Activated CD4-positive, alpha-beta memory T cell treated with anti-CD3 and anti-CD28 coated beads, Interleukin-2, amount 10 ng/mL, durations not matched to agents 7 days and 5 days (primary cell): ENCODE data around the gene CLIP3. TPM values are rescaled to one million over a fixed set of nuclear protein-coding genes. Genes with fewer than 3 reads are reported as not detected.
"Not testable (repeated sequence)": the region's sequence is repeated elsewhere in the genome, so short reads cannot be mapped to it uniquely, and the experiment has no call there.

ENCODE experiments used
- CTCF ChIA-PET: fragments of 350-600 bp; sonication (Branson Sonifier 250); formaldehyde crosslinking; loops from one replicate; lab custom pipeline; 2021; ENCODE audit warnings: antibody characterized with exemption, inconsistent platforms; lab: Charles Lee
- POLR2A ChIA-PET: fragments of 350-600 bp; sonication (Branson Sonifier 250); formaldehyde crosslinking; loops from one replicate; lab custom pipeline; 2021; ENCODE audit warnings: antibody characterized with exemption; lab: Charles Lee
- DNase-seq: peaks from one replicate; pipeline ENCODE4 v3.0.0-alpha.2; 2020
- H3K27ac Mint-ChIP-seq: one replicate; pipeline ENCODE4 v1.8.0; 2021; ENCODE audit warnings: mild to moderate bottlenecking, mixed read lengths
- H3K27me3 Mint-ChIP-seq: one replicate; pipeline ENCODE4 v1.8.0; 2021; ENCODE audit warnings: mixed read lengths
- H3K36me3 Mint-ChIP-seq: one replicate; pipeline ENCODE4 v1.8.0; 2021; ENCODE audit warnings: low read depth, mixed read lengths
- H3K4me1 Mint-ChIP-seq: one replicate; pipeline ENCODE4 v1.8.0; 2021; ENCODE audit warnings: mixed read lengths
- H3K4me3 Mint-ChIP-seq: one replicate; pipeline ENCODE4 v1.8.0; 2021; ENCODE audit warnings: mild to moderate bottlenecking, mixed read lengths
- H3K9me3 Mint-ChIP-seq: one replicate; pipeline ENCODE4 v1.8.0; 2021; ENCODE audit warnings: mixed read lengths
- total RNA-seq, 2 experiments: library from RNA; stranded (reverse); gene quantifications; one replicate each; pipeline ENCODE4 v1.2.3, GENCODE V29; 2021

Gene CLIP3
- total RNA-seq, 2 experiments from 2014 or later = 1.7 to 2.2 TPM

GRCh38 chr19:35992907-35993765 is 39.5 kb downstream of the CLIP3 start:
- Mint-ChIP-seq H3K4me1 (peaks cover 28% of the 10 kb centered on the region), H3K27me3 (peaks cover 8% of the 10 kb centered on the region), H3K27ac (no peak overlapping the region), H3K4me3 (peak overlapping the region; percentile 24), H3K36me3 (peaks cover 13% of the 10 kb centered on the region), H3K9me3 (no peaks in the 10 kb centered on the region)
- CTCF ChIA-PET = no interaction called here
- POLR2A ChIA-PET = interaction anchor here (2.8 to 4.6 kb wide), 3 partner anchors 21 to 62 kb away, joined by 9 to 20 read pairs (median 14); partner anchors contain the start of genes ALKBH6, THAP8 and WDR62
- DNase-seq = no peak

GRCh38 chr19:35991731-35992450 is 40.8 kb downstream of the CLIP3 start:
- ChIA-PET POLR2A (no interaction called here), CTCF (interaction anchor here (1.1 kb wide), 1 partner anchor 33 kb away, joined by 3 read pairs; no protein-coding TSS in a partner anchor)
- peaks cover 21% of the 10 kb centered on the region for H3K4me1 Mint-ChIP-seq
- H3K36me3 Mint-ChIP-seq = peaks cover 6% of the 10 kb centered on the region
- no peaks in the 10 kb centered on the region for H3K9me3 Mint-ChIP-seq
- no peak overlapping the region for H3K27ac Mint-ChIP-seq
- peaks cover 13% of the 10 kb centered on the region for H3K27me3 Mint-ChIP-seq
- no peak overlapping the region for H3K4me3 Mint-ChIP-seq
- no peak for DNase-seq

- H3K4me3 Mint-ChIP-seq = no peak overlapping the region
- H3K4me1 Mint-ChIP-seq = peaks cover 15% of the 10 kb centered on the region
- H3K9me3 Mint-ChIP-seq = no peaks in the 10 kb centered on the region
- no peak overlapping the region for H3K27ac Mint-ChIP-seq
- H3K27me3 Mint-ChIP-seq = peaks cover 20% of the 10 kb centered on the region
- ChIA-PET CTCF (interaction anchor here (1.1 kb wide), 1 partner anchor 32 kb away, joined by 3 read pairs; no protein-coding TSS in a partner anchor), POLR2A (no interaction called here)
- no peaks in the 10 kb centered on the region for H3K36me3 Mint-ChIP-seq
- no peak for DNase-seq
Measured at GRCh38 chr19:35990771-35991730, 41.6 kb downstream of the CLIP3 start.

- Mint-ChIP-seq H3K27me3 (peaks cover 29% of the 10 kb centered on the region), H3K4me1 (peaks cover 9% of the 10 kb centered on the region), H3K4me3 (no peak overlapping the region), H3K9me3 (no peaks in the 10 kb centered on the region), H3K27ac (no peak overlapping the region), H3K36me3 (no peaks in the 10 kb centered on the region)
- DNase-seq = no peak
- POLR2A ChIA-PET = no interaction called here
- CTCF ChIA-PET = no interaction called here
Measured at GRCh38 chr19:35990156-35990555, 42.5 kb downstream of the CLIP3 start.

- CTCF ChIA-PET = no interaction called here
- H3K4me3 Mint-ChIP-seq = no peak overlapping the region
Measured at GRCh38 chr19:35988824-35989223, 43.8 kb downstream of the CLIP3 start.

GRCh38 chr19:35987571-35987896 is 45.1 kb downstream of the CLIP3 start:
- H3K4me3 Mint-ChIP-seq = no peak overlapping the region
- no peaks in the 10 kb centered on the region for H3K36me3 Mint-ChIP-seq

More at GRCh38 chr19:35988824-35989223, 43.8 kb downstream of the CLIP3 start:
- no peak for DNase-seq
- Mint-ChIP-seq H3K9me3 (no peaks in the 10 kb centered on the region), H3K36me3 (no peaks in the 10 kb centered on the region), H3K4me1 (peaks cover 3% of the 10 kb centered on the region), H3K27me3 (peaks cover 35% of the 10 kb centered on the region), H3K27ac (no peak overlapping the region)
- POLR2A ChIA-PET = no interaction called here

GRCh38 chr19:35986664-35987570 is 45.8 kb downstream of the CLIP3 start:
- ChIA-PET POLR2A (no interaction called here), CTCF (no interaction called here)
- Mint-ChIP-seq H3K36me3 (no peaks in the 10 kb centered on the region), H3K9me3 (no peaks in the 10 kb centered on the region), H3K27ac (no peak overlapping the region), H3K4me1 (peaks cover 3% of the 10 kb centered on the region), H3K27me3 (peaks cover 36% of the 10 kb centered on the region), H3K4me3 (peak overlapping the region; percentile 48)
- DNase-seq = no peak

More at GRCh38 chr19:35987571-35987896, 45.1 kb downstream of the CLIP3 start:
- CTCF ChIA-PET = interaction anchor here (0.6 kb wide), 1 partner anchor 293 kb away, joined by 5 read pairs; no protein-coding TSS in a partner anchor
- H3K4me1 Mint-ChIP-seq = peaks cover 3% of the 10 kb centered on the region
- no peak for DNase-seq
- no peaks in the 10 kb centered on the region for H3K9me3 Mint-ChIP-seq
- peaks cover 36% of the 10 kb centered on the region for H3K27me3 Mint-ChIP-seq
- H3K27ac Mint-ChIP-seq = no peak overlapping the region
- POLR2A ChIA-PET = no interaction called here

- ChIA-PET CTCF (no interaction called here), POLR2A (no interaction called here)
- DNase-seq = no peak
- H3K36me3 Mint-ChIP-seq = no peaks in the 10 kb centered on the region
- H3K27me3 Mint-ChIP-seq = peaks cover 36% of the 10 kb centered on the region
- no peak overlapping the region for H3K27ac Mint-ChIP-seq
- H3K9me3 Mint-ChIP-seq = no peaks in the 10 kb centered on the region
- peaks cover 3% of the 10 kb centered on the region for H3K4me1 Mint-ChIP-seq
- no peak overlapping the region for H3K4me3 Mint-ChIP-seq
Measured at GRCh38 chr19:35986111-35986510, 46.6 kb downstream of the CLIP3 start.

GRCh38 chr19:35983177-35983576 is 49.5 kb downstream of the CLIP3 start:
- H3K4me3 Mint-ChIP-seq = no peak overlapping the region
- peaks cover 29% of the 10 kb centered on the region for H3K27me3 Mint-ChIP-seq
- ChIA-PET POLR2A (interaction anchor here (1.0 kb wide), 1 partner anchor 12 kb away, joined by 3 read pairs; no protein-coding TSS in a partner anchor), CTCF (no interaction called here)
- H3K27ac Mint-ChIP-seq = no peak overlapping the region
- no peaks in the 10 kb centered on the region for H3K9me3 Mint-ChIP-seq
- DNase-seq = no peak
- no peaks in the 10 kb centered on the region for H3K36me3 Mint-ChIP-seq
- peaks cover 3% of the 10 kb centered on the region for H3K4me1 Mint-ChIP-seq

GRCh38 chr19:35980997-35981396 is 51.7 kb downstream of the CLIP3 start:
- H3K27me3 Mint-ChIP-seq = peaks cover 16% of the 10 kb centered on the region
- H3K36me3 Mint-ChIP-seq, H3K4me3 Mint-ChIP-seq, H3K4me1 Mint-ChIP-seq, H3K27ac Mint-ChIP-seq, H3K9me3 Mint-ChIP-seq, DNase-seq: not testable (repeated sequence)
- CTCF ChIA-PET = interaction anchor here (0.7 kb wide), 1 partner anchor 239 kb away, joined by 3 read pairs; no protein-coding TSS in a partner anchor
- POLR2A ChIA-PET = interaction anchor here (0.6 kb wide), 1 partner anchor 101 kb away, joined by 3 read pairs; no protein-coding TSS in a partner anchor

GRCh38 chr19:35978832-35979365 is 53.8 kb downstream of the CLIP3 start:
- DNase-seq = no peak
- H3K4me1 Mint-ChIP-seq = no peaks in the 10 kb centered on the region
- CTCF ChIA-PET = no interaction called here
- no peaks in the 10 kb centered on the region for H3K36me3 Mint-ChIP-seq
- POLR2A ChIA-PET = no interaction called here
- no peak overlapping the region for H3K27ac Mint-ChIP-seq
- H3K27me3 Mint-ChIP-seq = peaks cover 3% of the 10 kb centered on the region
- no peak overlapping the region for H3K4me3 Mint-ChIP-seq
- no peaks in the 10 kb centered on the region for H3K9me3 Mint-ChIP-seq
